ENCODE measurements around the gene PDZK1.
"Not testable (repeated sequence)": the region's sequence is repeated elsewhere in the genome, so short reads cannot be mapped to it uniquely, and the experiment has no call there.

PDZK1 gene

DNA sequence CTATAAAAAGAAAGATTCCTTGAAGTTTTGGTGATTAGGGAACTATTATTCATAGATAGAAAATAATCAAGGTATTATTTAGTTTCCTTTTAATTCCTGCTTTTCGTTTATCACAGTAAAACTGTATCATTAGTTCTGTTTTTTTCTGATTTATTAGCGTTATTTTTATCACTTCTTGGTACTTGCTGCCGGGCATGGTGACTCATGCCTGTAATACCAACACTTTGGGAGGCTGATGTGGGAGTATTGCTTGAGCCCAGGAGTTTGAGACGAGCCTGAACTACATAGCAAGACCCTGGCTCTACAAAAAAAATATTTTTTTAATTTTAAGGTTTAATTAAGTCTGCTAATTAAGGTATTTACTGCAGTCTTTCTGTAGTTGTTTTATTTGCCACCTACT lies 42.2 kb downstream of the PDZK1 start:
- DNase-seq; intact Hi-C loops (cut with DNase I): not testable (repeated sequence)

DNA sequence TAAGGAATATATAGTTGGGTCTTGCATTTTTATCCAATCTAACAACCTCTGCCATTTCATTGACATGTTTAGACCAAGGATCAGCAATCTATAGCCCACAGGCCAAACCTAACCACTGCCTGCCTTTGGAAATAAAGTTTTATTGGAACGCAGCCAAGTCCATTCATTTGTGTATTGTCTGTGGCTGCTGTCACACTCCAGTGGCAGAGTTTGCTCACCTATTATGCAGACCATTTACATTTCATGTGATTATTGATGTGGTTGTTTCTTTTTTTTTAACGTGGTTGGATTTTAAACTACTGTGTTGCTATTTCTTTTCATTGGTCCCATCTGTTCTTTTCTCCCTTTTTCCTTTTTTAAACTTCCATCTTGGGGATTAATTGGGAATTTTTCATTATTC lies 44.7 kb downstream of the PDZK1 start:
- DNase-seq; intact Hi-C loops (cut with DNase I): not testable (repeated sequence)

DNA sequence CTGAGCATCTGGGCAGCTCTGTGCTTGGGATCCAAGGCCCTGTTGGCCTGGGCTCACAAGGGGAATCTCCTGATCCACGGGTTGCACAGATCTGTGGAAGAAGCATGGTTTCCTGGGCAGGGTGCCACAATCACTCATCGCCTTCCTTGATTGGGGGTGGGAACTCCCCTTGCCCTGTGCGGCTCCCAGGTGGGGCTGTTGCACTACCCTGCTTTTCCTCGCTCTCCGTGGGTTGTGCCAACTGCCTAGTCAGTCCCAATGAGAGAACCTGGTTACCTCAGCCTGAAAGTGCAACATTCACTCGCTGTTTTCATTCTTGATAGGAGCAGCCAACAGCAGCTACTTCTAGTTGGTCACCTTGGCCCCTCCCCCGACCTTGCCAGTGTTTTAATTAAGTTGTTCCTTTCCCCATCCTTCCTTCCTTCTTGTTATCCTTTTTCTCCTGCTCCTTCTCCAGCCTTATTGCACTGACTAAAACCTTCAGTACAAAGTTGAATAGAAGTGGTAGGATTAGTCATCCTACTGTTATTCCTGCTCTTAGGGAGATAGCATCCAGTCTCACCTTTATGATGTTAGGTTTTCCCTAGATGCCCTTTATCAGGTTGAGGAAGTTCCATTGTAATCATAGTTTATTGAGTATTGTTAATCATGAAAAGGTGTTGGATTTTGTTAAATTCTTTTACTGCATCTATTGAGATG lies 50.8 kb downstream of the PDZK1 start:
- DNase-seq; intact Hi-C loops (cut with DNase I): not testable (repeated sequence)

DNA sequence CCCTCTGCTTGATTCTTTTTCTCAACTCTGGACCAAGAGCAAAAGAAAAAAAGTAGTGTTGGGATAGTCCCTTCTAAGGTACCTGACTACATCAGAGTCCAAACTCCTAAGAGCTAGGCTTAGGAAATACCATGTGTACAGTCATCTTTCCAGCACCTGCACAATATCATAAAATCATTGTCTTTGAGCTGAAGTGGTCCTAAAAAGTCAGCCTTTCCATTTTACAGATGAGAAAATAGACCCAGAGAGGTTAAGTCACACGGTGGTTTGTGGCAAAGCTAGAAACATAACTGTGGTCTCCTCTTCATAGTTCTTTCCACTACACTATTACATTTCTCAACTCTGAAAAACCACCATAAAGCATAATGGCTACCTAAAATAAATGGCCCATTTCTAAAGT lies 63.2 kb downstream of the PDZK1 start:
- intact Hi-C loops (cut with DNase I); DNase-seq: not testable (repeated sequence)

DNA sequence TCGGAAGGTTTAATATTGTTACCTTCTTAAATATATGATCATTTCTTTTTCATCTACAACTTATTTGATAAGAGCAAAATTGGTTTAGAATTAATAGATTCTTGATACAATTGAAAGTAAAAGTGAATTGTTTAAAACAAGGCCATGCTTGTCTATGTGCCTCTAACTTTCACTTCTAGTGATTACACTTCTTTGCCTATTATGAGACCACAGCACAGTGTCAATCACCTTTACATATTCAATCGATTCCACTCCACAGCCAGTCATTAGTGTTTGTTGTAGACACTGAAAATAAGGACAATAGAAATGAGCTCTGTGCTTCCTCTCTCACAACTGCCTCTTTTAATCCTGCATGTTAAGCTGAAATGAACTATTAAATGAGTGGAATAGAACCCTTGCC lies 65.3 kb downstream of the PDZK1 start:
- DNase-seq; intact Hi-C loops (cut with DNase I): not testable (repeated sequence)

DNA sequence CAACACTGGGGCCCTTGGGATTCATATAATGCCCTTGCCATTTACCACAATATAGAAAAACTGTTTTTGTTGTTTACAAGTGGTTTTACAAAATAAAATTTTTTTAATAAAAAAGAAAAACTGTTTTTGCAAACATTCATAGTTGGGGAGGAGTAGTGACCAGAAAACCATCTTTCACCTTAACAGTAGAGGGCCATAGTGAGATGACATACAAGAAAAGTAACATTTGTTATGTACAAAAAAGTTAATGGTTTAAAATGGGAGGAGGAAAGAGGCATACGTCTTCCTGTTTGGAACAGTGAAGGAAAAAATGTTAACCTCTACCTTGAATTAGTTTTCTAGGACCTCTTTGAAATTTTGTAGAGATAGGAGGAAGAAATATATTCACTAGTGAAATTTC lies 70.9 kb downstream of the PDZK1 start:
- DNase-seq; intact Hi-C loops (cut with DNase I): not testable (repeated sequence)

DNA sequence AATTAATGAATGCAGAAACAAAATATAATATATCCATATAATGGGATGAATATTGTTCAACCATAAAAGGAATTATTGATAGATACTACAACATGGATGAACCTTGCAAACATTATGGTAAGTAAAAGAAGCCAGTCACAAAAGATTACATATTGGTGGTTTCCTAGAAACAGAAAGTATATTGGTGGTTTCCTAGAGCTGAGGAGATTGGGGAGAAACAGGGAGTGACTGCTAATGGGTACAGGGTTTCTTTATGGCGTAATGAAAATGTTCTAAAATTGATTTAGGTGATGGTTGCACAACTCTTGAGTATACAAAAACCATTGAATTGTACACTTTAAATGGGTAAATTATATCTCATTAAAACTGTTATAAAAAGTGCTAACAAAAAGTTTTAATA lies 85.0 kb downstream of the PDZK1 start:
- DNase-seq; intact Hi-C loops (cut with DNase I): not testable (repeated sequence)
